ENCODE results near the gene ZYX.

DNA sequence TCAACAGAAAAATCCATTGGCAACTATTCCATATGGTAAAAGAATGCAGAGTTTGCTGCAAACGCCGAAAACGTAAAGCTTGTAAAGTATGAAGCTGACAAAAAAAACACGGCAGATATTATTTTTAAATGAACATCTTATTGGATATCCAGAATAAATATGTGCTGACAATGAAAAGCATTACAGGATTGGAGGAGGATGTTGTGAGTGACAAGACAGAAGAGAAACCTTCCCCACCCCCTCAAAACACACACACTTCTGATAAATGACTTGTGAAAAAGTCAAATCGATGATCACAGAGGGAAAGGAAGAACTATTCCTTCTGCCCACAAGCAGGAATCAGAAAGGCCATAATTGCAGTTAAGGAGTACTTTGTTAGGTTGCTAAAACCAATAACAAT lies 33.2 kb upstream of the ZYX start:
- TF ChIP-seq, protein P1, sequence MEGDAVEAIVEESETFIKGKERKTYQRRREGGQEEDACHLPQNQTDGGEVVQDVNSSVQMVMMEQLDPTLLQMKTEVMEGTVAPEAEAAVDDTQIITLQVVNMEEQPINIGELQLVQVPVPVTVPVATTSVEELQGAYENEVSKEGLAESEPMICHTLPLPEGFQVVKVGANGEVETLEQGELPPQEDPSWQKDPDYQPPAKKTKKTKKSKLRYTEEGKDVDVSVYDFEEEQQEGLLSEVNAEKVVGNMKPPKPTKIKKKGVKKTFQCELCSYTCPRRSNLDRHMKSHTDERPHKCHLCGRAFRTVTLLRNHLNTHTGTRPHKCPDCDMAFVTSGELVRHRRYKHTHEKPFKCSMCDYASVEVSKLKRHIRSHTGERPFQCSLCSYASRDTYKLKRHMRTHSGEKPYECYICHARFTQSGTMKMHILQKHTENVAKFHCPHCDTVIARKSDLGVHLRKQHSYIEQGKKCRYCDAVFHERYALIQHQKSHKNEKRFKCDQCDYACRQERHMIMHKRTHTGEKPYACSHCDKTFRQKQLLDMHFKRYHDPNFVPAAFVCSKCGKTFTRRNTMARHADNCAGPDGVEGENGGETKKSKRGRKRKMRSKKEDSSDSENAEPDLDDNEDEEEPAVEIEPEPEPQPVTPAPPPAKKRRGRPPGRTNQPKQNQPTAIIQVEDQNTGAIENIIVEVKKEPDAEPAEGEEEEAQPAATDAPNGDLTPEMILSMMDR (CRISPR knock-in tag; IDR thresholded peaks at IDR 0.05): no peak
- TF ChIP-seq ZNF772 (CRISPR knock-in tag; IDR thresholded peaks at IDR 0.05) (no peak), MYC (CRISPR knock-in tag; IDR thresholded peaks at IDR 0.05; ENCODE audit: borderline replicate concordance) (no peak), ELF4 (CRISPR knock-in tag; IDR thresholded peaks at IDR 0.05; ENCODE audit: borderline replicate concordance) (no peak), NRL (CRISPR knock-in tag; IDR thresholded peaks at IDR 0.05; ENCODE audit: borderline replicate concordance) (no peak), ZBTB7A (CRISPR knock-in tag; IDR thresholded peaks at IDR 0.05) (no peak), TP53 (CRISPR knock-in tag; conservative IDR thresholded peaks at IDR 0.05) (no peak)
- TF ChIP-seq, protein P2, sequence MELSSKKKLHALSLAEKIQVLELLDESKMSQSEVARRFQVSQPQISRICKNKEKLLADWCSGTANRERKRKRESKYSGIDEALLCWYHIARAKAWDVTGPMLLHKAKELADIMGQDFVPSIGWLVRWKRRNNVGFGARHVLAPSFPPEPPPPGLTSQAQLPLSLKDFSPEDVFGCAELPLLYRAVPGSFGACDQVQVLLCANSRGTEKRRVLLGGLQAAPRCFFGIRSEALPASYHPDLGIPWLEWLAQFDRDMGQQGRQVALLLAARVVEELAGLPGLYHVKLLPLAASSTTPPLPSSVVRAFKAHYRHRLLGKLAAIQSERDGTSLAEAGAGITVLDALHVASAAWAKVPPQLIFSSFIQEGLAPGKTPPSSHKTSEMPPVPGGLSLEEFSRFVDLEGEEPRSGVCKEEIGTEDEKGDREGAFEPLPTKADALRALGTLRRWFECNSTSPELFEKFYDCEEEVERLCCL (CRISPR knock-in tag; IDR thresholded peaks at IDR 0.05; ENCODE audit: borderline replicate concordance): no peak
- TF ChIP-seq, protein P3, sequence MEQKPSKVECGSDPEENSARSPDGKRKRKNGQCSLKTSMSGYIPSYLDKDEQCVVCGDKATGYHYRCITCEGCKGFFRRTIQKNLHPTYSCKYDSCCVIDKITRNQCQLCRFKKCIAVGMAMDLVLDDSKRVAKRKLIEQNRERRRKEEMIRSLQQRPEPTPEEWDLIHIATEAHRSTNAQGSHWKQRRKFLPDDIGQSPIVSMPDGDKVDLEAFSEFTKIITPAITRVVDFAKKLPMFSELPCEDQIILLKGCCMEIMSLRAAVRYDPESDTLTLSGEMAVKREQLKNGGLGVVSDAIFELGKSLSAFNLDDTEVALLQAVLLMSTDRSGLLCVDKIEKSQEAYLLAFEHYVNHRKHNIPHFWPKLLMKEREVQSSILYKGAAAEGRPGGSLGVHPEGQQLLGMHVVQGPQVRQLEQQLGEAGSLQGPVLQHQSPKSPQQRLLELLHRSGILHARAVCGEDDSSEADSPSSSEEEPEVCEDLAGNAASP (CRISPR knock-in tag; IDR thresholded peaks at IDR 0.05; ENCODE audit: borderline replicate concordance): no peak
- TF ChIP-seq, protein P4, sequence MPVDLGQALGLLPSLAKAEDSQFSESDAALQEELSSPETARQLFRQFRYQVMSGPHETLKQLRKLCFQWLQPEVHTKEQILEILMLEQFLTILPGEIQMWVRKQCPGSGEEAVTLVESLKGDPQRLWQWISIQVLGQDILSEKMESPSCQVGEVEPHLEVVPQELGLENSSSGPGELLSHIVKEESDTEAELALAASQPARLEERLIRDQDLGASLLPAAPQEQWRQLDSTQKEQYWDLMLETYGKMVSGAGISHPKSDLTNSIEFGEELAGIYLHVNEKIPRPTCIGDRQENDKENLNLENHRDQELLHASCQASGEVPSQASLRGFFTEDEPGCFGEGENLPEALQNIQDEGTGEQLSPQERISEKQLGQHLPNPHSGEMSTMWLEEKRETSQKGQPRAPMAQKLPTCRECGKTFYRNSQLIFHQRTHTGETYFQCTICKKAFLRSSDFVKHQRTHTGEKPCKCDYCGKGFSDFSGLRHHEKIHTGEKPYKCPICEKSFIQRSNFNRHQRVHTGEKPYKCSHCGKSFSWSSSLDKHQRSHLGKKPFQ (CRISPR knock-in tag; IDR thresholded peaks at IDR 0.05; ENCODE audit: insufficient replicate concordance): no peak

Data from HepG2 (cell line).